GM18526 (cell line): ENCODE results near the gene APOL6.

Experiments used
- POLR2A ChIP-seq: IDR thresholded peaks from 3 replicates; pipeline ENCODE4 v1.6.1; 2011; ENCODE audit not compliant: insufficient read length; ENCODE audit errors: extremely low read depth

Gene APOL6

DNA sequence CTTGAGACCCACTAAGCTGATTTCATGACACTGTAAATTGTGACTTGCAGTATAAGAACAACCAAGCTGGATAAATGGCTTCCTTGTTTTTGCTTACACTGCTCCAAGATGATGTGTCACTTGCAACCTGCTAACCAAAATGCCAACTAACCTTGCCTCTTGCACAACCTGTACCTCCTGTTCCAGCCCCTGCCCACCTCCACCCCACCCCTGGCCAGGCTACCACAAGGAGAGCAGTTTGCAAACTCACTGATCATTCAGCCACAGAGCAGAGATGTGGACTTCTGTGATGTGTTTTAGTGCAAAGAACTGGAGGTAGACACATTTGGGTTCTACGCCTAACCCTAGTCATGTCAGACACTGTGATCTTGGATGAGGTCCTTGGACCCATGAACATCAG is 4.3 kb upstream of the APOL6 start:
- no peak for TF ChIP-seq POLR2A

DNA sequence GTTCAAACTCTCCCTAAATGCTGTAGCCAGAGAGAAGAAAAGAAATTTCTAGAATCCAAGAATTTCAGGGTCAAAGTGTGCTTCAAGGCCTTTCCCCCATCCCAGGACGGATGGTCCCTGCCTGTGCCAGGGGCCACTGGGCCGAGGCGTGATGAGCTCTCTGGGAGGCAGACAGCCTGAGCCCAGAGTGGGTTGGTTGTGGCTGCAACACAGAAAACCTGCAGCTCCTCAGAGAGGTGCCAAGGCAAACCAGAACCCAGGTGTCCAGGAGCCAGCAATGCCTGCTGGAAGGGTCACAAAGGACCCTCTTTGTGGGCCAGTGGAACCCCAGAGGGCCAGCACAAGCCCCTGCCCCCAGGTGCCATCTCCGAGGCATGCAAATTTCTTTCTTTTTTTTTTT is 2.6 kb upstream of the APOL6 start:
- TF ChIP-seq POLR2A: no peak

DNA sequence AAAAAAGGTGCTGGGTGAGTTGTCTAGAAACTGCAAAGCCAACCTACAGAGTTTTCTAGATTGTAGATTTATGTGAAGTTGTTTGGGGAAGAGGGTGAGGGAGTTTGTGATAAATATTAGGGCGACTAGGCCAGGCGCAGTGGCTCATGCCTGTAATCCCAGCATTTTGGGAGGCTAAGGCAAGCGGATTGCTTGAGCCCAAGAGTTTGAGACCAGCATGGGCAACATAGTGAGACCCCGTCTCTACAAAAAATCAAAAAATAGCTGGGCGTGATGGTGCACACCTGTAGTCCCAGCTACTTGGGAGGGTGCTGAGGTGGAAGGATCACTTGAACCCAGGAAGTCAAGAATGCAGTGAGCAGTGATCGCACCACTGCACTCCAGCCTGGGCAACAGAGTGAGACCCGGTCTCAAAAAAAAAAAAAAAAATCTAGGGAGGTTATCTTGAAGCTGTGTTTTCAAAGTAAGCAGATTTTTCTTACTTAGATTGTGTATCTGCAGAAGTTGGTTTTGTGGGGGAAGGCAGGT is 844 bp downstream of the APOL6 start:
- no peak for TF ChIP-seq POLR2A

DNA sequence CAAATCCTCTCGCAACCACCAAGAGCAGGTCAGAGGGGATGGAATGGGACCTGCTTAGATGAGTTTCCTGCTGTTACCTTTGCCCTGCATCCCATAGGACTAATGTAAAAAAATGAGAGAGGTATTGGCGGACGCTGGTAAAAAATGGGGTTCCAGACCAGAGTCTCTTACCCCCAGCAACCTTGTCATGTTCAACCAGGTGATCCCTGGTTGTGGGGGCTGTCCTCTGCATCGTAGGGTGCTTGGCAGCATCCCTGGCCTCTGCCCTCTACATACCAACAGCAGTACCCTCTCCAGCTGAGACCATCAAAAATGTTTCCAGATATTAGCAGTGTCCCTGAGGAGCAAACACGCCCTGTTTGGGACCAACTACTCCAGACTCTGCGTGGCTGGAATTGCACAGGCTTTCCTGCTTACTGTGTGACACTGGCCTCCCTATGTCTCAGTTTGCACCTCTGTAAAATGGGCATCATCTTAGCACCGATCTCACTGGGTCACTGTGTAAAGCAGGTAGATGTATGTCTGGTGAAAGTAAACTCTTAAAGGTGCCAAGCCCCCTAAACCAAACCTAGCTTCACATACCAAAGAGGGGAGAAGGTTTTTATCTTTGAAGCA is 1.5 kb downstream of the APOL6 start:
- no peak for TF ChIP-seq POLR2A

DNA sequence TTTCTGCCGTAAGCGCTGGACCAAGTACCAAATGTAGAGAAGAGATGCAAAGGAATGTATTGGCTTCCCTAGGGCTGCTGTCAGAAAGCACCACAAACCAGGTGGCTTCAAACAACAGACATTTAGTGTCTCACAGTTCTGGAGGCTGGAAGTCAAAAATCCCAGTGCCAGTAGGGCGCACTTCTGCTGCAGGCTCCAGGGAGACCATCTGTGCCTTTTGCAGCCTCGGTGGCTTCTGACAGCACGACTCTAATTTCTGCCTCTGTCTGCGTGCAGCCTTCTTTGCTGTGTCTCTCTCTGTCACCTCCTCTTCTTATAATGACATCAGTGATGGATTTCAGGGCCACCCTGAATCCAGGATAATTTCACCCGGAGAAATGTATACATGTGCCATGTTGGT is 2.8 kb downstream of the APOL6 start:
- no peak for TF ChIP-seq POLR2A

DNA sequence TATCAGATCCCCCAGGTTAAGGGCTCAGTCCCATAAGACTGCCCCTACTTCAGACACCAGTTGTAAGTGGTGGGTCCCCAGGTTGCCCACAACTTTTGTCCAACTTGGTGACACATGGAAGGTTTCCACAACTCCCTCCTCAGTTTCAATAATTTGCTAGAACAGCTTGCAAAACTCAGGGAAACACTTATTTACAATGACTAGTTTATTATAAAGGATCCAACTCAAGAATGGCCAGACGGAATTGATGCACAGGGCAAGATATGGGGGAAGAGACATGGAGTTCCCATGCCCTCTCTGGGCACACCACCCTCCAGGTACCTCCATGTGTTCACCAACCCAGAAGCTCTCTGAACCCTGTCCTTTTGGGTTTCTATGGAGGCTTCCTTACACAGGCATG is 5.6 kb downstream of the APOL6 start:
- TF ChIP-seq POLR2A: no peak

DNA sequence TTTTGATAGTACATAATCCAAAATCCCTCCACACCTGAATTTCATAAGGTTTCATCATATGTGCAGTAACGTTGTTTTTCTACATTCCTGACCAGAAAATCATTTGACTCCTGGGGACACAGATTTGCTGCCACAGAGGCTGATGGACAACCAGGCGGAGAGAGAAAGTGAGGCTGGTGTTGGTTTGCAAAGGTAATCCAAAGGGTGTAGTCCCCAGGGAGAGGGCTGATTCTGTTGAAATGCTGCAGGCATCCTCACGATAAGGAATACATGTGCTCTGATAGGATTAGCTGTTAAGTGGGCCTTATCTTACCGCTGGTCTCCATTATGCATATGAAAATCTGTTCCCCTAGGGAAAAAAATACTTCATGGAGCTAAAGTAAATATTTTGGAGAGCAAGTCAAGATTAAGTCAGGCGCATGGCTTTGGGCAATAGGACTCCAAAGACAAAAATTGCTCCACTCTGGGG is 8.1 kb downstream of the APOL6 start:
- no peak for TF ChIP-seq POLR2A

DNA sequence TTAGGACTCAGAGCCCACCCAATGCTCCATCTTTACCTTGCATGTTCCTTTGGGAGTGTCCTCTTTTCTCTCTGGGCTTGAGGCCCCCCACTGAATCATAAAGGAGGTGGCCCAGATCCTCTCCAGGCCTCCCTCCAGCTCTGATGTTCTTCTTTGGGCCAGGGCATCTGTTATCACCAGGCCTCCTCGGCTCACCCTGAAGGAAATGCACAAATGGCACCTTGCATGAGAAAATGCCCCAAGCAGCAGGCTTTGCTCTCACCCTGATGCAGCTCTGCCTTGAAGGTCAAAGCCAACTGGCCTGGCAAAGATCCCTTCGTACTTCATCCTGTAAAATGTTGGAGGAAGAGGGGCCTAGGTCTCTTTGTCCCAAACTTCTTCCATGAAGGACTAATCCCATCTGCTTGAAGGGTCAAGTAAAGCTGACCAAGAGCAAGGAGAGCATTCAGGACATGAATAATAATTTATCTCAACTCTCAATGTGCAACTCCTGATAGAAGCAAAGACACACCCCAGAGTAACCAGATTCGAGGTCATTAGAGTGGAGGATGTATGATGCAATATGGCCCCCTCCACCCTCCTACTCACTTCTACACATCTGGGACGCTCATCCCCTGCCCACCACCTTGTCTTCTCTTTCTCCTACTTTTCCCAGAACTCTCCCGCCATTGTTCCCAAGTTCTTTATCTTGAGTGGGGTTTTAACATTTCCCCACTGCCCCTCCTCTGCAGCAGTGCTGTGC is 9.5 kb downstream of the APOL6 start:
- no peak for TF ChIP-seq POLR2A

DNA sequence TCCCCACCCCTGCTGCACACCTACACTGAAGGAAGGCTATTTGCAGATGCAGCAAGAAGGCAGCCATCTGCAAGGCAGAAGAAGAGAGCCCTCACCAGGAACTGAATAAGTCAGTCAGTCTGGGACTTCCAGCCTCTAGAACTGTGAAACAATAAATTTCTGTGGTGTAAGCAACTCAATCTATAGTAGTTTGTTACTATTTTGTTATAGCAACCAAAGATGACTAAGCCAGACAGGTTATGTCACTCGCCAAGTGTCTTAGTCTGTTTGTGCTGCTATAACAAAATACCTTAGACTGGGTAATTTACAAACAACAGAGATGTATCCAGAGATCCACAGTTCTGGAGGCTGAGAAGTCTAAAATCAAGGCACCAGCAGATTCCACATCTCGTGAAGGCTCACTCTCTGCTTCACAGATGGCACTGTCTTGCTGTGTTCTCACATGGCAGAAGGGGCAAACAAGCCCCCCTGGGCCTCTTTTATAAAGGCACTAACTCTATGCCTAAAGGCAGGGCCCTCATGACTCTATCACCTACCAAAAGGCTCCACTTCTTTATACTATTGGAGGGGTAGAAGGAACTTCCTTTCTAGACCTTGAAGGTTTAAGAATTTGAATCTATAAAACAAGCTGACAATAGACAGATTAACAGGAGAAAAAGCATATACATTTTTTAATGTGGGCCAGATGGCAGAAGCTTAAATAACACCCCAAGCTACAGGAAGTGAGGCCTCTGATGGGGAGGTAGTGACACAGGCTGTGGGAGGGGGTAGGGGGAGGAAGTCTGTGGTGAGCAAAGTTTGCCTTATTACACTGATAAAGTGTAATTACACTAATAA is 12.3 kb downstream of the APOL6 start:
- no peak for TF ChIP-seq POLR2A

DNA sequence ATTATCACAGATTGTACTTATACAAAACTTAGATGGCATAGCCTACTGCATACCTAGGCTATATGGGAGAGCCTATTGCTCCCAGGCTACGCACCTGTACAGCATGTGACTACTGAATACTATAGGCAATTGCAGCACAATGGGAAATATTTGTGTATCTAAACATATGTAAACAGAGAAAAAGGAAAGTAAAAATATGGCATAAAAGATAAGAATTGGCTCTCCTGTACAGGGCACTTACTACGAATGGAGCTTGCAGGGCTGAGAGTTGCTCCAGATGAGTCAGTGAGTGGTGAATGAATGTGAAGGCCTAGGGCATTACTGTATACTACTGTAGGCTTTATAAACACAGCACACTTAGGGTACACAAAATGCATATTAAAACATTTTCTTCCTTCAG is 13.2 kb downstream of the APOL6 start:
- no peak for TF ChIP-seq POLR2A

DNA sequence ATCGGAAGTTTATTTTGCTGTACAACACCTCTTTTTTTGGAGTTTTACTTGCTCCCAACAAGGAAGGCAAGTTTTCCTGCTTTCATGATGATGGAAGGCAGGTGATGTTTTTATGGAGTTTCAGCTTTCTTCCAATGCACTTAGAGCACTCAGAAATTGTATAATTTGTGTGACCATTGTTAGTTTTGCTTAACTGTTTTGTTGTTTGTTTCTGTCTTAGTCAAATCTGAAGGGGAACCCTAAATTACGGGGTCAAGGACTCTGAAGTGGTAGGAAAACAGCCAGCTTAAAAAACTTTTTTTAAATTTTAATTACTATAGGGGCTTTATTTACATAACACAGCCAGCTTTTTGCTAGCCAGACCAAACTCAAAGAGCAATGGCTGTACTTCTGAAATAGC is 14.7 kb downstream of the APOL6 start:
- no peak for TF ChIP-seq POLR2A

DNA sequence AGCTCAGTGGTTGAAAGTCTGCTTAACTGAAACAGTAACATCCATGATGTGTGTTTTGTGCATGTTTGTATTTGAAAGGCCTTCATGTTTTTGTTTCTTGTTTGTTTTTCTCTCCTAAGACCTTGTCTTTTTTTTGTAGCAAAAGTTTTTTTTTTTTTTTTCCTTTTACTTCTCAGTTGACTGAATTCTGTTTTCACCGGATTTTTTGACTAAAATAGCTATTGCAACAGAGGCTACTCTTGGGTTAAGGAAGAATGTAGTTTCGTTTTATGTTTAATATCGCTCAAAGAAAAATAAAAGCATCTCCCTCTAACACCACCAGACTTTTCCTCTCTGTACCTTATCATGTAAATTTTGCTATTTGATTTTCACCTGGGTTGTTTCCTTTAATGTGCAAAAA is 15.1 kb downstream of the APOL6 start:
- no peak for TF ChIP-seq POLR2A

DNA sequence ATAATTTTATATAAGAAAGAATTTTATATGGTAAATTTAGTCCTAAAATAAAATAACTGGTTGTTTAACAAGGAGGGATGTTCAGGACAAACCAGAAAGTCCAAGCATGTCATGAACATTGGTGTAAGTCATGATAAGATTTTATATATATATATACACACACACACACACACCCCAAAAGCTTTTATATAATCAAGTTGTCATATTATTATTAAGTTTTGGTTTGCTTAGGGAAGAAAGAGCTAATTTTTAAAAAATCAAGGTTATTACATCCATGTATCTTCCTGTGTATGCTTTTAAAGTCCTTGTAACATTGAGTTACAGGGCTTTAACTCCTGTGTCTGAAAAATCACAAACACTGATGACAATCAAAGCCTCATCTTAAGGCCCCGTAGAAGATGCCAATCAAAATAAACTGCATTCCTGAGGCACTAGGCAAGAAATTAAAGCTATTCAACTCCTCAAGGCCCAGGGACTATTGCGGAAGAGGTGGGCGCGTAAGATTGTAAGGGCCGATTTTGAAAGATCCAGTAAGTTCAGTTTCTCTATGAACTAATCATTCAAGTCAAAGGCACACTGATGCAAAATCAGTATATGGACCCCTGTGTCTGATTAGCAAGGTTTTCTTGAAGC is 16.8 kb downstream of the APOL6 start:
- no peak for TF ChIP-seq POLR2A

DNA sequence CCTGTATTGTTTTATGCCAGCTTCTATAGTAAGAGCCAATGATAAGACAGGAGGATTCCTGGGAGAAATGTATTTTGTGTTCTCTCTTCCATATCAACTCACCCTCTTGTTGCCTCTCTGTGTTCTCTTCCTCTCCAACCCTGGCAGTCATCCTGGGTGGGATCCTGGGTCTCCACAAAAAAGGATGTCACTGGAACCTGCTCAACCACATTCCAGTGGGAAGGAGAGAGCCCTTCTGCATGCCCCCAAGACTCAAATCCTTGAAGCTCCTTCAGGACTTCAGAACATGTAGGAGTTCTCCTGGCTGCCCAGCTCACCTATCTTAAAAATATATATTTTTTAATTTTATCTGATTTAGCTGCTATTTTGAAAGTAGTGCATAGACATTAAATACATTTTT is 26.1 kb downstream of the APOL6 start:
- TF ChIP-seq POLR2A: no peak

DNA sequence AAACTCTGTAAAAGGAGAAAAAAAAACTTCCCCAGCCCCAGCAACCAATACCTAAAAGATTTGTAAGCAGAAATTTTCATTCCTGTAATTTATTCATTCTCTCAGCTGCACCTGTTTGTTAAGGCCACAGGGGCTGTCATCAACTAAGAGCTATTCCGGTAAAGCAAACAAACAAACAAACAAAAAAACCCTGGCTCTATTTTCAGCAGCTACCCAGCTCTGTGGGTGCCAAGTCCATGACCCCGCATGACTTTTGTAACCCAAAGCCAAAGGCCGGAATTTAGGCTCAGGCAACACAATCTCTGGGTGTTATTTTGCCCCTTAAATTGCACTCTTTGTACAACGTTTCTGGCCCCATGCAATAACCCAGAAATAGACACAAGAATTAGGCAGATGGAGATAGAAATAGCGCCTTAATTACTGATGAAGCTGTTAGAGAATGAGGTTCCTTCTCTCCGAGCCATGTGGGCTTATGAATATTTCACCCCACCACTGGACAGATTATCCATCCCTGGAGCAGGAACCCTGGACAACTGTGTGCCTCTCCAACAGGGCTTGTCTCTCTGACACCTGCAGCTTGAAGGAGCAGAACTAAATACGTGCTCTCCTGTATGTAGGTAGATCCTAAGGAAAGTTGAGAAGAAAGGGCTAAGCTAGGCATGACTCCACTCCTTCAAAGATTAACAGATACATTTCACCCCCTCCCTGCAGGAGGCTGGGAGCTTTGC is 29.4 kb downstream of the APOL6 start:
- TF ChIP-seq POLR2A: no peak
